Natural killer cell (primary cell): Measurements from ENCODE around the gene RMC1. TPM values are rescaled to one million over a fixed set of nuclear protein-coding genes. Genes with fewer than 3 reads are reported as not detected.

ENCODE experiments used
- ATAC-seq, 3 donors: fragments of 150-1000 bp in 2 of 3; fragments of 200-7000 bp in 1 of 3; cut with Tn5 transposase; 1 replicate in 1 of 3; 2 replicates in 2 of 3; pipeline ENCODE4 v1.10.0; 2021; ENCODE audit warnings: mild to moderate bottlenecking in 2 of 3, moderate library complexity in 2 of 3
- DNase-seq, 2 donors: peaks; one replicate each; pipeline versions ENCODE4 v3.0.0 to v3.0.0-alpha.2; 2013 to 2021; ENCODE audit warnings: mixed read lengths in 1 of 2
- H3K27ac ChIP-seq: one replicate; pipeline ENCODE4 v1.5.1; 2013; ENCODE audit warnings: mild to moderate bottlenecking, low read length
- H3K27me3 ChIP-seq: one replicate; pipeline ENCODE4 v1.6.1; 2013; ENCODE audit warnings: low read length; ENCODE audit not compliant: control insufficient read depth, insufficient read depth
- H3K36me3 ChIP-seq: one replicate; pipeline ENCODE4 v1.6.1; 2013; ENCODE audit warnings: low read length; ENCODE audit not compliant: control insufficient read depth, insufficient read depth
- H3K4me1 ChIP-seq: one replicate; pipeline ENCODE4 v1.6.1; 2013; ENCODE audit warnings: low read length; ENCODE audit not compliant: control insufficient read depth, insufficient read depth
- H3K4me3 ChIP-seq: one replicate; pipeline ENCODE4 v1.5.1; 2013; ENCODE audit warnings: low read length
- H3K9me3 ChIP-seq: one replicate; pipeline ENCODE4 v1.6.1; 2013; ENCODE audit warnings: low read length; ENCODE audit not compliant: control insufficient read depth, insufficient read depth
- H3K27ac Mint-ChIP-seq, 2 donors: one replicate each; pipeline ENCODE4 v1.8.0; 2022; ENCODE audit warnings: mild to moderate bottlenecking in 2 of 2, mixed read lengths in 2 of 2, moderate library complexity in 1 of 2
- H3K27me3 Mint-ChIP-seq, 2 donors: one replicate each; pipeline ENCODE4 v1.8.0; 2022; ENCODE audit warnings: low read depth in 2 of 2, mixed read lengths in 2 of 2
- H3K36me3 Mint-ChIP-seq: one replicate; pipeline ENCODE4 v1.8.0; 2022; ENCODE audit warnings: mixed read lengths
- H3K4me1 Mint-ChIP-seq, 2 donors: one replicate each; pipeline ENCODE4 v1.8.0; 2022; ENCODE audit warnings: mixed read lengths in 2 of 2
- H3K4me3 Mint-ChIP-seq: one replicate; pipeline ENCODE4 v1.8.0; 2022; ENCODE audit warnings: mild to moderate bottlenecking, moderate library complexity, mixed read lengths
- H3K9me3 Mint-ChIP-seq, 2 donors: one replicate each; pipeline ENCODE4 v1.8.0; 2022; ENCODE audit warnings: mixed read lengths in 2 of 2
- WGBS: methylation state at CpG from one replicate; pipeline ENCODE4 v1.1.7; 2013; ENCODE audit warnings: missing lambda C conversion rate; ENCODE audit not compliant: insufficient coverage; 5-methylcytosine and 5-hydroxymethylcytosine counted together
- intact Hi-C: fragments of 100-400 bp; cut with micrococcal nuclease; formaldehyde crosslinking; loops from one replicate; pipeline ENCODE4 v1.14.2; 2022
- total RNA-seq, 4 donors: library from RNA; stranded (reverse); fragments of 120-200 nt in 1 of 4; gene quantifications; one replicate each; pipeline versions ENCODE4 v1.2.3 to v1.2.4, GENCODE V29; 2013 to 2022
- TF ChIP-seq, protein P1 (sequence below): fragments of 200-600 bp; IDR thresholded peaks from one replicate; pipeline ENCODE4 v1.8.0; 2022; ENCODE audit warnings: antibody characterized with exemption

Gene RMC1
- total RNA-seq, 3 donors from 2014 or later (not counting 1 experiment from before 2014, with no cell fraction given) = 71.1 to 84.4 (median 77.2) TPM

DNA sequence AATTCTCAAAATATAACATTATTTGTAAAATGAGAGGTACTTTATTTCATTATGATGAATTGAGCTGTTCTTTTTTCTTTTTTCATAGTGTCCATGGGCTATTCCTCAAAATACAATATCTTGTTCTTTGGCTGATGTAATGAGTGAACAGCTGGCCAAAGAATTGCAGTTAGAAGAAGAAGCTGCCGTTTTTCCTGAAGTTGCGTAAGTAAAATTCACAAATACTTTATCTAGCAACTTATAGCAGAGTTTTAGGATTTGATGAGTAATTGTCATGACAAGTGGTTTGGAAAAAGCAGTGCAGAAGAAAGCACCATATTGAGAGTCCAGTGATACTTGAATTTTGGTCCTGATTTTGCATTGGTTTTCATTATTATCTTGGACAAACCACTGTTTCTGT is 40.4 kb upstream of the RMC1 start:
- ATAC-seq = no peak
- TF ChIP-seq, protein P1, sequence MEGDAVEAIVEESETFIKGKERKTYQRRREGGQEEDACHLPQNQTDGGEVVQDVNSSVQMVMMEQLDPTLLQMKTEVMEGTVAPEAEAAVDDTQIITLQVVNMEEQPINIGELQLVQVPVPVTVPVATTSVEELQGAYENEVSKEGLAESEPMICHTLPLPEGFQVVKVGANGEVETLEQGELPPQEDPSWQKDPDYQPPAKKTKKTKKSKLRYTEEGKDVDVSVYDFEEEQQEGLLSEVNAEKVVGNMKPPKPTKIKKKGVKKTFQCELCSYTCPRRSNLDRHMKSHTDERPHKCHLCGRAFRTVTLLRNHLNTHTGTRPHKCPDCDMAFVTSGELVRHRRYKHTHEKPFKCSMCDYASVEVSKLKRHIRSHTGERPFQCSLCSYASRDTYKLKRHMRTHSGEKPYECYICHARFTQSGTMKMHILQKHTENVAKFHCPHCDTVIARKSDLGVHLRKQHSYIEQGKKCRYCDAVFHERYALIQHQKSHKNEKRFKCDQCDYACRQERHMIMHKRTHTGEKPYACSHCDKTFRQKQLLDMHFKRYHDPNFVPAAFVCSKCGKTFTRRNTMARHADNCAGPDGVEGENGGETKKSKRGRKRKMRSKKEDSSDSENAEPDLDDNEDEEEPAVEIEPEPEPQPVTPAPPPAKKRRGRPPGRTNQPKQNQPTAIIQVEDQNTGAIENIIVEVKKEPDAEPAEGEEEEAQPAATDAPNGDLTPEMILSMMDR = no peak
- no CpG with 5 or more reads among the region's 2 CpGs for WGBS
- peaks cover 21% of the 10 kb centered on the region for H3K4me1 ChIP-seq
- H3K4me3 Mint-ChIP-seq = no peak overlapping the region
- DNase-seq = no peak
- no peak overlapping the region for H3K27ac ChIP-seq
- intact Hi-C loops = no loop called here
- peaks cover 15% of the 10 kb centered on the region for H3K36me3 Mint-ChIP-seq
- no peaks in the 10 kb centered on the region for H3K27me3 ChIP-seq
- H3K27ac Mint-ChIP-seq = peak overlapping the region; percentile 41 to 50
- H3K9me3 ChIP-seq = no peaks in the 10 kb centered on the region
- H3K36me3 ChIP-seq = peaks cover 52% of the 10 kb centered on the region
- H3K4me1 Mint-ChIP-seq = peaks cover 44 to 51% of the 10 kb centered on the region in 2 donors
- no peak overlapping the region for H3K4me3 ChIP-seq
- no peaks in the 10 kb centered on the region for H3K9me3 Mint-ChIP-seq
- H3K27me3 Mint-ChIP-seq = no peaks in the 10 kb centered on the region

DNA sequence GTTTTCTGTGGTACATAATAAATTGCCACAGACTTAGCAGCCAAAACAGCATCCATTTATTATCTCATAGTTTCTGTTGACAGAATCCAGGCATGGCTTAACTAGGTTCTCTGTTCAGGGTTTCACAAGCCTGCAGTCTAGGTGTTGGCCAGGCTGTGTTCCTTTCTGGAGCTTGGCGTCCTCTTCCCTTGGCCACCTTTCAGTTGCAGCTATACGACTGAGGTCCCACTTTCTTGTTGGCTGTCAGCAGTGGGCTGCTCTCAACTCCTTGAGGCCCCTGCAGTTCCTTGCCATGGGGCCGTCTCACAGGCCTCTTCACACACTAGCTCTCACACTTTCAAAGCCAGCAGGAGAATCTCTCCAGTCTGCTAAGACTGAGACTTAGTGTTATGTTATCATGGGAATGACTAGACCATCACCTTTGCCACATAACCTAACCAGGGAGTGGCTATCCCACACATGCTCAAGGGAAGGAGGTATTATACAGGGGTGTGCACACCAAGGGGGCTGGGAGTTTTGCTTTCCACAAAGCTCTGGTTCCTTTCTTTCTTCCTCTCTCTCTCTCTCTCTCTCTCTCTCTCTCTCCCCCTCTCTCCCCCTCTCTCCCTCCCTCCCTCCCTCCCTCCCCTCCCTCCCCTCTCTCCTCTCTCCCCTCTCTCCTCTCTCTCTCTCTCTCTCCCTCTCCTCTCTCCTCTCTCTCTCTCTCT is 34.4 kb upstream of the RMC1 start:
- no peak for DNase-seq
- H3K4me1 Mint-ChIP-seq = peaks cover 0 to 2% of the 10 kb centered on the region in 2 donors
- no peak overlapping the region for H3K4me3 ChIP-seq
- TF ChIP-seq, protein P1 = no peak
- ATAC-seq = no peak
- H3K9me3 Mint-ChIP-seq = no peaks in the 10 kb centered on the region
- peaks cover 85% of the 10 kb centered on the region for H3K36me3 ChIP-seq
- H3K27ac ChIP-seq = no peak overlapping the region
- no peak overlapping the region for H3K4me3 Mint-ChIP-seq
- no peaks in the 10 kb centered on the region for H3K27me3 ChIP-seq
- intact Hi-C loops = no loop called here
- no peak overlapping the region for H3K27ac Mint-ChIP-seq
- no peaks in the 10 kb centered on the region for H3K27me3 Mint-ChIP-seq
- no peaks in the 10 kb centered on the region for H3K4me1 ChIP-seq
- WGBS = 100% methylated on average over 3 of the region's 3 CpGs
- H3K9me3 ChIP-seq = no peaks in the 10 kb centered on the region
- H3K36me3 Mint-ChIP-seq = peaks cover 15% of the 10 kb centered on the region

DNA sequence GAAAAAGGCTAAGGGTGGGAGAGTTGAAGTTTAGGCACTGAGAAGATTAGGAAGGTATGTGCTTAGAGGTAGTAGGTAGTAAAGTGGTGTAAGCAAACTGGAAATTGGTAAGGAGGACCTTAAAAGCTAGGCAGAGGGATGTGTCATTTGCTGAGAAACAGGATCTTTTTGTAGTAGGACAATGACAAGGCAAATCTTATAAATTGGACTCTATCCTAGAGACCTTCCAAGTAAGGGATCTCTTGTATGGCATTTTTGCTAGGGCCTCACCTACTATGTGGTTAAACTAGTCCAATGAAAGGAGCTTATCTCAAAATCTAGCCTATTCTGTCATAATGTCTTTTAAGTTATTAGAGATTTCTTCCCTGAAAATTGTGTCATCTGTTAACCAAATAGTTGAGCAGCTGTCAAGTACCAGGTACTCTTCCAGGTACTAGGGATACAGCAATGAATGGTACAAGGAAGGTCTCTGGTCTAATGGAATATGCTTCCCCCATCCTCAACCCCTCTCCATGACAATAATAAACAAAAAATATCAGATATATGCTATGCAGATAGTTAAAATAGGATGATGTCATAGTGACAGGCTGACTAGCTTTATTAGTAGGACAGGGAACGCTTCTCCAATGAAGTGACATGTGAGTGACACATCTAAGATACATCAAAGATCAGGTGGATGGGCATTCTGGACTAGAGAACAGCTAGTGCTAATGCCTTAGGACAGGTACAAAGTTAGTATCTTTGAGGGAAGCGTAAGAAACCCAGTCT is 32.5 kb upstream of the RMC1 start:
- H3K4me3 Mint-ChIP-seq = no peak overlapping the region
- Histone ChIP-seq H3K27me3 (no peaks in the 10 kb centered on the region), H3K36me3 (peaks cover 85% of the 10 kb centered on the region), H3K4me3 (no peak overlapping the region), H3K9me3 (no peaks in the 10 kb centered on the region), H3K4me1 (no peaks in the 10 kb centered on the region), H3K27ac (no peak overlapping the region)
- WGBS = 98% methylated on average over 2 of the region's 2 CpGs
- DNase-seq (no peak), ATAC-seq (no peak)
- H3K4me1 Mint-ChIP-seq = no peaks in the 10 kb centered on the region
- TF ChIP-seq, protein P1 = no peak
- H3K27me3 Mint-ChIP-seq = no peaks in the 10 kb centered on the region
- peaks cover 27% of the 10 kb centered on the region for H3K36me3 Mint-ChIP-seq
- H3K27ac Mint-ChIP-seq = peak overlapping the region in 1 of 2 donors; percentile 0
- intact Hi-C loops = no loop called here
- no peaks in the 10 kb centered on the region for H3K9me3 Mint-ChIP-seq
